Ishikawa (cell line): ENCODE results near the gene TAS2R41.

ENCODE experiments used
- CEBPB ChIP-seq: IDR thresholded peaks from 2 replicates; pipeline ENCODE4 v1.6.1; 2012
- CREB1 ChIP-seq: IDR thresholded peaks from 2 replicates; pipeline ENCODE4 v1.6.1; 2012; ENCODE audit warnings: low read depth
- EGR1 ChIP-seq: IDR thresholded peaks from 2 replicates; pipeline ENCODE4 v1.6.1; 2012
- FOXM1 ChIP-seq: IDR thresholded peaks from 2 replicates; pipeline ENCODE4 v1.6.1; 2012; ENCODE audit warnings: low read depth, borderline replicate concordance
- NFIC ChIP-seq: IDR thresholded peaks from 2 replicates; pipeline ENCODE4 v1.6.1; 2012
- RAD21 ChIP-seq: IDR thresholded peaks from 2 replicates; pipeline ENCODE4 v1.6.1; 2012; ENCODE audit warnings: low read depth
- TAF1 ChIP-seq: IDR thresholded peaks from 2 replicates; pipeline ENCODE4 v1.6.1; 2012; ENCODE audit warnings: low read depth, mild to moderate bottlenecking
- TCF12 ChIP-seq: IDR thresholded peaks from 2 replicates; pipeline ENCODE4 v1.6.1; 2012; ENCODE audit warnings: low read depth
- TEAD4 ChIP-seq: IDR thresholded peaks from 2 replicates; pipeline ENCODE4 v1.6.1; 2012
- YY1 ChIP-seq: IDR thresholded peaks from 2 replicates; pipeline ENCODE4 v1.6.1; 2012; ENCODE audit warnings: low read depth
- ZBTB7A ChIP-seq: IDR thresholded peaks from 2 replicates; pipeline ENCODE4 v1.6.1; 2012; ENCODE audit warnings: low read depth
- TF ChIP-seq, protein P1 (sequence below): IDR thresholded peaks from 2 replicates; pipeline ENCODE4 v1.6.1; 2012
- TF ChIP-seq, protein P2 (sequence below): IDR thresholded peaks from 2 replicates; pipeline ENCODE4 v1.6.1; 2012; ENCODE audit warnings: low read depth, mild to moderate bottlenecking
- TF ChIP-seq, protein P3 (sequence below): IDR thresholded peaks from 2 replicates; pipeline ENCODE4 v1.6.1; 2012

Gene TAS2R41

DNA sequence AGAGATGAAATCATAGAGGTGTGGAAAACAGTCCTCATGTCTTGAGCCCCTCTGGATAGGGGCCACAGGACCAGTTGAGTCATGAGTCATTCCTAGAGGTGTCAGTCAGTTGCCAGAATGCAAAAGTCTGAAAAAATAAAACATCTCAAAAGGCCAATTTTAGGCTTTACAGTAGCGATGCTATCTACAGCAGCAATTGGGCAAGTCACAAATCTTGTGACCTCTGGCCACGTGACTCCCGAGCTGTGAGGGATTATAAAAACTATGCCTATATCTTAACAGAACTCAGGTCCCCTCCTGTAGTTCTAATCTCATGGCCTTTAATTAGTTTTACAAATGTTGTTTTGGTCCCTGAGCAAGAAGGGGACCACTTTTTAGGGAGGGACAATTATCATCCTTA is 15.6 kb upstream of the TAS2R41 start:
- TF ChIP-seq CREB1 (no peak), TAF1 (no peak), NFIC (no peak), EGR1 (no peak), ZBTB7A (no peak)
- TF ChIP-seq, protein P1, sequence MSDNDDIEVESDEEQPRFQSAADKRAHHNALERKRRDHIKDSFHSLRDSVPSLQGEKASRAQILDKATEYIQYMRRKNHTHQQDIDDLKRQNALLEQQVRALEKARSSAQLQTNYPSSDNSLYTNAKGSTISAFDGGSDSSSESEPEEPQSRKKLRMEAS, result no peak

DNA sequence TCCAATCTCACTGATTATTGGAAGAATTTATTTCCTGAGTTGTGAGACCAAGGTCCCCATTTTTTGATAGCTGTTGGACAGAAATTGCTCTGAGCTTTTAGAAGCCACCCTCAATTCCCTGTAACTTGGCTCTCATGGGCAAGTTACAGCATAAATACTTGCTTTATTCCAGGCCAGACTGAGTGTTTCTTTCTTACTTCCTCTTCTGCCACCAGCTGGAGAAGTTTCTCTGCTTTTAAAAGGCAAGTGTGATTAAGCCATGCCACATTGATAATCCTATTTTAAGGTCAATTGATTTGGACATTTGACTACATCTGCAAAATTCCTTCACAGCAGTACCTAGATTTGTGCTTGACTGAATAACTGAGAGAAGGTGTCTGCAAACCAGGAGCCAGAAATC is 14.1 kb upstream of the TAS2R41 start:
- TF ChIP-seq TCF12, result no peak
- TF ChIP-seq NFIC, result no peak
- TF ChIP-seq TEAD4, result no peak
- no peak for TF ChIP-seq CREB1

DNA sequence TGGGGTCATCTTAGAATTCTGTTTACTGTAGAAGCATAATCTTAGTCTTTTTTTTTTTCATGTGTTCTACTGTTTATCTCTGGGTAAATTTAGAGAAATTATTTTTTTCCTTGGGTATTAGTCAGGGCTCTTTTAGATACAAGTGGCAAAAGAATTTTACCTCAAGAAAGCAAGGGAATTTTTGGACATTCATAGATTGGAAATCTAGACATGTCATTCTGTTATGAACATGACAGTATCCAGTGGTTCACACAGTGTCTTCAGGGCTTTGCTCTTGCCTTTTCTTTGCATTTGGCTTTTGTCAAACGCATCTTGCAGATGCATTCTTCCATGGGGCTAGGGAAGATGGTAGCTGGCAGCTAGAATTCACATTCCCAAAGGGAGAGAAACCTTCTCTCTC is 13.7 kb upstream of the TAS2R41 start:
- TF ChIP-seq YY1 (no peak), EGR1 (no peak), TCF12 (no peak), NFIC (no peak)
- TF ChIP-seq, protein P1, result no peak
- TF ChIP-seq, protein P2, sequence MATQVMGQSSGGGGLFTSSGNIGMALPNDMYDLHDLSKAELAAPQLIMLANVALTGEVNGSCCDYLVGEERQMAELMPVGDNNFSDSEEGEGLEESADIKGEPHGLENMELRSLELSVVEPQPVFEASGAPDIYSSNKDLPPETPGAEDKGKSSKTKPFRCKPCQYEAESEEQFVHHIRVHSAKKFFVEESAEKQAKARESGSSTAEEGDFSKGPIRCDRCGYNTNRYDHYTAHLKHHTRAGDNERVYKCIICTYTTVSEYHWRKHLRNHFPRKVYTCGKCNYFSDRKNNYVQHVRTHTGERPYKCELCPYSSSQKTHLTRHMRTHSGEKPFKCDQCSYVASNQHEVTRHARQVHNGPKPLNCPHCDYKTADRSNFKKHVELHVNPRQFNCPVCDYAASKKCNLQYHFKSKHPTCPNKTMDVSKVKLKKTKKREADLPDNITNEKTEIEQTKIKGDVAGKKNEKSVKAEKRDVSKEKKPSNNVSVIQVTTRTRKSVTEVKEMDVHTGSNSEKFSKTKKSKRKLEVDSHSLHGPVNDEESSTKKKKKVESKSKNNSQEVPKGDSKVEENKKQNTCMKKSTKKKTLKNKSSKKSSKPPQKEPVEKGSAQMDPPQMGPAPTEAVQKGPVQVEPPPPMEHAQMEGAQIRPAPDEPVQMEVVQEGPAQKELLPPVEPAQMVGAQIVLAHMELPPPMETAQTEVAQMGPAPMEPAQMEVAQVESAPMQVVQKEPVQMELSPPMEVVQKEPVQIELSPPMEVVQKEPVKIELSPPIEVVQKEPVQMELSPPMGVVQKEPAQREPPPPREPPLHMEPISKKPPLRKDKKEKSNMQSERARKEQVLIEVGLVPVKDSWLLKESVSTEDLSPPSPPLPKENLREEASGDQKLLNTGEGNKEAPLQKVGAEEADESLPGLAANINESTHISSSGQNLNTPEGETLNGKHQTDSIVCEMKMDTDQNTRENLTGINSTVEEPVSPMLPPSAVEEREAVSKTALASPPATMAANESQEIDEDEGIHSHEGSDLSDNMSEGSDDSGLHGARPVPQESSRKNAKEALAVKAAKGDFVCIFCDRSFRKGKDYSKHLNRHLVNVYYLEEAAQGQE, result no peak

DNA sequence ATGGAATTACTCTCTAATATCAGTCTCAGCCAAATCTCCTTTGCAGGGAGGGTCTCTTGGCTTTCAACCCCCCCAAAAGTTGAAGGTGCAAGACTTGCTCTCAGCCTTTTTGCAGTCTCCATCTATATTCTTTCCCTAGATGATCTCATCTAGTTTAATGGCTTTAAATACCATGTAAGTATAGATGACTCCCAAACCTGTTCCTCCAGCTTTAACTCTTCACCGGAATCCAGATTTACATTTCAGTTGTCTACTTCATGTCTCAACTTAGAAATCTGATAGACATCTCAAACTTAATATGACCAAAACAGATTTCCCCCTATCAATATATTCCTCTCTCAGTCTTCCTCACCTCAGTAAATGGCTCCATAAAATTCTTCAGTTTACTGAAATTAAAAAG is 9.9 kb upstream of the TAS2R41 start:
- TF ChIP-seq TAF1 (no peak), ZBTB7A (no peak), CREB1 (no peak), RAD21 (no peak), TCF12 (no peak), YY1 (no peak), NFIC (no peak), TEAD4 (no peak), EGR1 (no peak), CEBPB (no peak), FOXM1 (no peak)
- TF ChIP-seq, protein P3, sequence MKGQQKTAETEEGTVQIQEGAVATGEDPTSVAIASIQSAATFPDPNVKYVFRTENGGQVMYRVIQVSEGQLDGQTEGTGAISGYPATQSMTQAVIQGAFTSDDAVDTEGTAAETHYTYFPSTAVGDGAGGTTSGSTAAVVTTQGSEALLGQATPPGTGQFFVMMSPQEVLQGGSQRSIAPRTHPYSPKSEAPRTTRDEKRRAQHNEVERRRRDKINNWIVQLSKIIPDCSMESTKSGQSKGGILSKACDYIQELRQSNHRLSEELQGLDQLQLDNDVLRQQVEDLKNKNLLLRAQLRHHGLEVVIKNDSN, result no peak
- TF ChIP-seq, protein P1, result no peak
- TF ChIP-seq, protein P2, result no peak

DNA sequence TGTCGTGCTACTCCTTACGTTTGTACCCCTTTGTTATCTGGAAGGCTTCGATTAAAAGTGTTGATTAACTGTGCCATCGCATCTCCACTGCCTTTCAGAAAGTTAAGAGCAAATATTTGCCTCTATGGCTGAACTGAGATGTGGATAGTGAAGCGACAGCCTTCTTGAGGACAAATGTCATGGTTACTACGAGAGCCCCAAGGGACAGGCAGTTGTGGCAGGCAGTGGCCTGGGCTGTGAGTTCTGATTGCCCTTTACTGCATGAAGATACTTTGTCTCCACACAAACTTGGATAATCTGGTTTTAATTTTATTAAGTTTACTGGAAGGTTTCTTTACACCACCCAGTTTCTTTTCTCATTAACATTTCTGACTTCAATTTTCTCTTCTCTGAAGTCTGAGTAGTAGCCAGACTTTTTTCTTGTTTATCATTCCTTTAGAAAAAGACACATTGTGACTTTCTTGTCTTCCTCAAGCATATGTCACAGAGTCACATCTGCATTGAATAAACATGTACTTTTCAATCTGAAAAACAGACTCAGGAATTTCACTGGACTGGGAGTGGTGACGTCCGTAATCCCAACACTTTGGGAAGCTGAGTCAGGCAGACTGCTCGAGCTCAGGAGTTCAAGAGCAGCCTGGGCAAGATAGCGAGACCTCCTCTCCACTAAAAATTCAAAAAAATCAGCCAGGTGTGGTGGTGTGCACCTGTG is 1.5 kb downstream of the TAS2R41 start:
- TF ChIP-seq EGR1, result no peak
- TF ChIP-seq, protein P2, result no peak
- no peak for TF ChIP-seq RAD21

DNA sequence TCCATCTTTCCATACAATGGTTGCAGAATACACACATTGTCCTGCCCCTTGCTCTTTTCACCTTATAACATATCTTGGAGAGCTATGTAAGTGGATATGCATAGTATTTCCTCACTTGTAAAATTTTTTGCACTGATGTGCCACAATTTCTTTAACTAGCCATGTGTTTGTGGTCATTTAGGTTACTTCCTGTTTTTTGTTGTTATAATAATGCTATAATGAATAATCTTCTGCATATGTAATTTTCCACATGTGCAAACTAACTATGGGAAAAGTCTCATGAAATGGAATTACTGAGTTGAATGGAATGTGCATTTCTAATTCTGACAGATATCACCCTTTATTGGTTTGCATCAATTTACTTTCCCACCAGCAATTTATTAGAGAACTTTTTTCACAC is 2.8 kb downstream of the TAS2R41 start:
- TF ChIP-seq CREB1 (no peak), FOXM1 (no peak), TEAD4 (no peak), EGR1 (no peak), RAD21 (no peak), ZBTB7A (no peak), CEBPB (no peak), YY1 (no peak), TCF12 (no peak)
- TF ChIP-seq, protein P1, result no peak
- TF ChIP-seq, protein P3, result no peak
